Calu3 (cell line): ENCODE data around the gene PLEK2. TPM values are rescaled to one million over a fixed set of nuclear protein-coding genes. Genes with fewer than 3 reads are reported as not detected.

Source experiments
- BruUV-seq: library from RNA; stranded (reverse); fragments of 400-500 nt; replicated peaks from 2 replicates; lab custom pipeline; 2021; lab: Mats Ljungman, UMichigan
- CTCF ChIA-PET: fragments of 300-600 bp; sonication (Branson Sonifier 250); formaldehyde crosslinking; loops from one replicate; lab custom pipeline; 2022; ENCODE audit warnings: antibody characterized with exemption; lab: Charles Lee
- DNase-seq: peaks from one replicate; pipeline ENCODE4 v3.0.0; 2022
- H3K27ac Mint-ChIP-seq: one replicate; pipeline ENCODE4 v1.8.0; 2022; ENCODE audit warnings: mixed read lengths; ENCODE audit not compliant: unreplicated experiment
- H3K27me3 Mint-ChIP-seq: one replicate; pipeline ENCODE4 v1.8.0; 2022; ENCODE audit warnings: mixed read lengths; ENCODE audit not compliant: unreplicated experiment
- H3K36me3 Mint-ChIP-seq: one replicate; pipeline ENCODE4 v1.8.0; 2022; ENCODE audit warnings: mild to moderate bottlenecking, moderate library complexity, mixed read lengths; ENCODE audit not compliant: insufficient read depth, unreplicated experiment
- H3K4me1 Mint-ChIP-seq: one replicate; pipeline ENCODE4 v1.8.0; 2022; ENCODE audit warnings: mild to moderate bottlenecking, low read depth, mixed read lengths; ENCODE audit not compliant: unreplicated experiment
- H3K4me3 Mint-ChIP-seq: one replicate; pipeline ENCODE4 v1.8.0; 2022; ENCODE audit warnings: mild to moderate bottlenecking, low read depth, moderate library complexity, mixed read lengths; ENCODE audit not compliant: unreplicated experiment
- H3K9me3 Mint-ChIP-seq: one replicate; pipeline ENCODE4 v1.8.0; 2022; ENCODE audit warnings: low read depth, mixed read lengths; ENCODE audit not compliant: unreplicated experiment
- intact Hi-C: fragments of 100-400 bp; cut with micrococcal nuclease; formaldehyde crosslinking; loops from one replicate; pipeline ENCODE4 v1.10.0; 2022; ENCODE audit not compliant: unreplicated experiment
- total RNA-seq: library from RNA; stranded (reverse); gene quantifications from 2 replicates; pipeline ENCODE4 v1.2.3, GENCODE V29; 2022
- TF ChIP-seq, protein P1 (sequence below): fragments of 200-600 bp; IDR thresholded peaks from one replicate; pipeline ENCODE4 v1.8.0; 2022; ENCODE audit warnings: antibody characterized with exemption; ENCODE audit not compliant: unreplicated experiment

Gene PLEK2
- total RNA-seq, 1 experiment from 2014 or later, result 39.5 TPM

DNA sequence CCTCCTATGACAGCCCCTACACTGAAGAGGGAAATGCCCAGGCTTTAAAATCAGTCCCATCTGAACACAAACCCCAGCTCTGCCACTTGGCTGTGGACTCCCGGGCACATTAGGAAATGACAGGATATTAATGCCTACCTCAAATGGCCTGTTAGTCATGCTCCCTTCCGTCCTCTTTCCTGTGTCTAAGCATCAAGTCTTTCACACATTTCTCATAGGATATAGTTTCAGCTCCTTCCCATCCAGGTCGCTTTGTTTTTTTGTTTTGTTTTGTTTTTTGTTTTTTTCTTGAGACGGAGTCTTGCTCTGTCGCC is 16.1 kb downstream of the PLEK2 start:
- Mint-ChIP-seq H3K27me3 (no peaks in the 10 kb centered on the region), H3K9me3 (no peaks in the 10 kb centered on the region), H3K4me1 (peaks cover 11% of the 10 kb centered on the region), H3K4me3 (no peak overlapping the region), H3K36me3 (peaks cover 24% of the 10 kb centered on the region), H3K27ac (no peak overlapping the region)
- no TSS peak for BruUV-seq
- DNase-seq, result no peak
- CTCF ChIA-PET, result interaction anchor here (0.6 kb wide), 1 partner anchor 170 kb away, joined by 7 read pairs; no protein-coding TSS in a partner anchor
- intact Hi-C loops, result no loop called here
- TF ChIP-seq, protein P1, sequence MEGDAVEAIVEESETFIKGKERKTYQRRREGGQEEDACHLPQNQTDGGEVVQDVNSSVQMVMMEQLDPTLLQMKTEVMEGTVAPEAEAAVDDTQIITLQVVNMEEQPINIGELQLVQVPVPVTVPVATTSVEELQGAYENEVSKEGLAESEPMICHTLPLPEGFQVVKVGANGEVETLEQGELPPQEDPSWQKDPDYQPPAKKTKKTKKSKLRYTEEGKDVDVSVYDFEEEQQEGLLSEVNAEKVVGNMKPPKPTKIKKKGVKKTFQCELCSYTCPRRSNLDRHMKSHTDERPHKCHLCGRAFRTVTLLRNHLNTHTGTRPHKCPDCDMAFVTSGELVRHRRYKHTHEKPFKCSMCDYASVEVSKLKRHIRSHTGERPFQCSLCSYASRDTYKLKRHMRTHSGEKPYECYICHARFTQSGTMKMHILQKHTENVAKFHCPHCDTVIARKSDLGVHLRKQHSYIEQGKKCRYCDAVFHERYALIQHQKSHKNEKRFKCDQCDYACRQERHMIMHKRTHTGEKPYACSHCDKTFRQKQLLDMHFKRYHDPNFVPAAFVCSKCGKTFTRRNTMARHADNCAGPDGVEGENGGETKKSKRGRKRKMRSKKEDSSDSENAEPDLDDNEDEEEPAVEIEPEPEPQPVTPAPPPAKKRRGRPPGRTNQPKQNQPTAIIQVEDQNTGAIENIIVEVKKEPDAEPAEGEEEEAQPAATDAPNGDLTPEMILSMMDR, result no peak

DNA sequence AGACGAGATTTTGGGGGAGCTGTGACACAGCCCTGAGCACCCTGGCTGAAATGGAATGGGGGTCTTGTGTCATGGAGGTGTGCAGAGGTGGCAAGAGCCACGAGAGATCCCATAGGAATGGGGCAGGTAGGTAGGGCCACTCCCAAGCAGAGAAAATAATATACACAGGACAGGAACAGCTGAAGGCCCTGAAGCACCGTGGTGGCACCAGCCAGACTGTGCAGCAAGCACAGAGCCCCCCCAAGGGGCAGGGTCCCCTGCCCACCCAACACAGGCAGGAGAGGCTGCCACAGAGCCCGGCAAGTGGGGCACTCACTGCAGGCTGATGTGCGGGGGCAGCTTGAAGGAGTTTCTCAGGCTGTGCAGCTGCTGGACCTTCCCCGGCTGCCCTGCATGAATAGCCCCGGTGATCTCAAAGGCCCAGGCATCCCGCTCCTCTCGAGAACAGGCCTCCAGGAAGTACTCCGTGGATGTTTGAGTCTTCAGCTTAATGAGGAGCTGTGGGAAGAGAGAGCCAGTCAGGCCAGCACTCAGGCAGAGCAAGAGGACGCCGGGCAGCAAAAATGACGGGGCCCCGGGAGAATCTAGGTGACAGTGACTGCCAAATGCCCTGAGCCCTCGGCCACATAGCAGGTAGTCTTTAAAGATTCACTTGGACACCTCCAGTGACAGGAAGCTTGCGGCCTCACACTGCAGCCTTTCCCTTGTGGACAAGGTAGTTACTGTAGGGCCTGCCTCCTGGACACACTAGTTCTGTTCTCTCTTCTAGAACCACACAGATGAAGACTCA is 16.7 kb downstream of the PLEK2 start:
- Mint-ChIP-seq H3K4me1 (peaks cover 11% of the 10 kb centered on the region), H3K27me3 (no peaks in the 10 kb centered on the region), H3K9me3 (no peaks in the 10 kb centered on the region), H3K27ac (no peak overlapping the region), H3K36me3 (peaks cover 24% of the 10 kb centered on the region), H3K4me3 (no peak overlapping the region)
- intact Hi-C loops, result no loop called here
- TF ChIP-seq, protein P1, result no peak
- CTCF ChIA-PET, result no interaction called here
- no TSS peak for BruUV-seq
- DNase-seq, result no peak

DNA sequence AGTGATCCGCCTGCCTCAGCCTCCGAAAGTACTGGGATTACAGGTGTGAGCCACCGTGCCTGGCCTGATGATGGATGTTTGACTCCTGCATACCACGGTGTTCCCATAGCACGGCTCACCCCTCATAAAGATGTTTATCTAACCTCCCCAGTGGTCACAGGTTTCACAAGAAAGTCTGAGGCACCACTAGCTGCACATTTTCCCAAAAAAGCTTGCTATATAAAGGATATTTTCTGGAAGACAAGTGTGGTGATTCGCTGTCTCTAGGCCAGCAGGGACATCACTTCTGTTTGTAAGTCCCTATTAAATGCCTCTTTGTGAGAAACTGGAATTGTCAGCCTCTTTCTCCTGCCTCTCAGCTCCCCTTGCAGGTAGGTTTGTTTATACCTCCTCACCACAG is 18.3 kb downstream of the PLEK2 start:
- intact Hi-C loops, result no loop called here
- no peaks in the 10 kb centered on the region for H3K27me3 Mint-ChIP-seq
- no peaks in the 10 kb centered on the region for H3K9me3 Mint-ChIP-seq
- CTCF ChIA-PET, result interaction anchor here (0.6 kb wide), 1 partner anchor 320 kb away, joined by 8 read pairs; no protein-coding TSS in a partner anchor
- TF ChIP-seq, protein P1, result no peak
- peaks cover 30% of the 10 kb centered on the region for H3K36me3 Mint-ChIP-seq
- no TSS peak for BruUV-seq
- no peak overlapping the region for H3K4me3 Mint-ChIP-seq
- H3K4me1 Mint-ChIP-seq, result peaks cover 11% of the 10 kb centered on the region
- no peak overlapping the region for H3K27ac Mint-ChIP-seq
- no peak for DNase-seq

DNA sequence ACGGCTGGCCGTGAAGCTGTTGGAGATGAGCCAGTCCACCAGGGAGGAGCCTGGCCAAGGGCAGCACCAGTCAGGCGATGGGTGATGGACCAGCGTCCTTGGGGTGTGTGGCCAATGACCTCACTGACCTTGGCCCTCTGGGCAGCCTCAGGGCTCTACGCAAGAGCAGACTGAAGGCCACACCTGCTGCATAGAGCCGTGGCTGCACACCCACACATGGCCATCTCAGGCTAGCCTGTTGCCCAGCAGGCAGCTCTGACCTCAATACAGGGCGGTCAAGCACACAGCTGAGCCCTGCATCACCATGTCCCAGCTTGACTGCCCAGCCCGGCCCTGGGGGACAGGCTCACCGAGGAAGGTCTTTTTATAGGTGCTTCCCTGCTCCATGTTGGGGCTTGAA is 19.2 kb downstream of the PLEK2 start:
- BruUV-seq, result no TSS peak
- DNase-seq, result no peak
- Mint-ChIP-seq H3K27ac (no peak overlapping the region), H3K36me3 (peaks cover 25% of the 10 kb centered on the region), H3K27me3 (no peaks in the 10 kb centered on the region), H3K9me3 (no peaks in the 10 kb centered on the region), H3K4me3 (no peak overlapping the region), H3K4me1 (peaks cover 11% of the 10 kb centered on the region)
- intact Hi-C loops, result no loop called here
- CTCF ChIA-PET, result no interaction called here
- TF ChIP-seq, protein P1, result no peak
